HepG2 (cell line): ENCODE measurements around the gene VAMP2. TPM values are rescaled to one million over a fixed set of nuclear protein-coding genes. Genes with fewer than 3 reads are reported as not detected.

Experiments
- ATAD3A ChIP-seq: sonication (generic); formaldehyde crosslinking; IDR thresholded peaks from 2 replicates; pipeline ENCODE4 v1.4.0; 2020; ENCODE audit warnings: missing genetic modification reagents
- GATAD2A ChIP-seq: IDR thresholded peaks from 2 replicates; pipeline ENCODE4 v1.6.1; 2016
- KAT2B ChIP-seq: fragments of 150-350 bp; IDR thresholded peaks from 2 replicates; pipeline ENCODE4 v1.6.1; 2014; ENCODE audit warnings: low read depth, low read length, borderline replicate concordance
- MED1 ChIP-seq: sonication (generic); formaldehyde crosslinking; IDR thresholded peaks from 2 replicates; pipeline ENCODE4 v1.4.0; 2020; ENCODE audit warnings: missing genetic modification reagents
- PHF8 ChIP-seq: sonication (generic); formaldehyde crosslinking; IDR thresholded peaks from 2 replicates; pipeline ENCODE4 v1.5.0; 2020; ENCODE audit warnings: missing genetic modification reagents
- POLR2G ChIP-seq: fragments of 200-400 bp; formaldehyde crosslinking; IDR thresholded peaks from 2 replicates; pipeline ENCODE4 v1.6.1; 2018; ENCODE audit warnings: mild to moderate bottlenecking, low read depth, low read length, moderate library complexity
- SNAI1 ChIP-seq: sonication (generic); formaldehyde crosslinking; IDR thresholded peaks from 2 replicates; pipeline ENCODE4 v1.5.0; 2020; ENCODE audit warnings: mild to moderate bottlenecking, missing genetic modification reagents, borderline replicate concordance
- ZFP90 ChIP-seq: sonication (generic); formaldehyde crosslinking; IDR thresholded peaks from 2 replicates; pipeline ENCODE4 v1.8.0; 2022; ENCODE audit warnings: missing genetic modification reagents, mild to moderate bottlenecking, inconsistent platforms, borderline replicate concordance
- ZKSCAN8 ChIP-seq: IDR thresholded peaks from 2 replicates; pipeline ENCODE4 v1.6.1; 2016; ENCODE audit warnings: borderline replicate concordance, missing genetic modification reagents, missing compliant biosample characterization
- ZNF20 ChIP-seq: sonication (generic); formaldehyde crosslinking; IDR thresholded peaks from 2 replicates; pipeline ENCODE4 v1.4.0; 2020; ENCODE audit warnings: mild to moderate bottlenecking, moderate library complexity, missing genetic modification reagents
- ZNF44 ChIP-seq: sonication (generic); formaldehyde crosslinking; IDR thresholded peaks from 2 replicates; pipeline ENCODE4 v1.5.1; 2020; ENCODE audit warnings: mild to moderate bottlenecking, missing genetic modification reagents
- polyA plus RNA-seq, 8 experiments: library from polyadenylated mRNA; depleted of rRNA in 3 of 8; stranded (reverse) in 7 of 8; unstranded in 1 of 8; fragments of >200 nt; fragmentation: Illumina TruSeq in 4 of 8; extraction: Trizol in 4 of 8; gene quantifications; 2 replicates each; pipeline versions ENCODE4 v1.2.1 to v1.2.3, GENCODE V29; 2011 to 2016; ENCODE audit warnings: low read depth in 4 of 8, missing spikeins in 1 of 8, mixed read lengths in 1 of 8; ENCODE audit not compliant: insufficient read depth in 1 of 8
- total RNA-seq, 5 experiments: library from RNA; depleted of rRNA; stranded (reverse); fragments of >200 nt; fragmentation: Illumina TruSeq; extraction: Trizol; gene quantifications; 2 replicates each; pipeline ENCODE4 v1.2.3, GENCODE V29; 2016; ENCODE audit warnings: low read depth in 1 of 5
- TF ChIP-seq, protein P1 (sequence below): IDR thresholded peaks from 2 replicates; pipeline ENCODE4 v1.6.1; 2016; ENCODE audit warnings: low read depth
- TF ChIP-seq, protein P2 (sequence below): sonication (generic); formaldehyde crosslinking; IDR thresholded peaks from 2 replicates; pipeline ENCODE4 v1.4.0; 2020; ENCODE audit warnings: missing genetic modification reagents, borderline replicate concordance
- TF ChIP-seq, protein P3 (sequence below): sonication (generic); formaldehyde crosslinking; IDR thresholded peaks from 2 replicates; pipeline ENCODE4 v1.4.0; 2020; ENCODE audit warnings: missing genetic modification reagents
- TF ChIP-seq, protein P4 (sequence below): sonication (generic); formaldehyde crosslinking; IDR thresholded peaks from 2 replicates; pipeline ENCODE4 v1.4.0; 2020; ENCODE audit warnings: mild to moderate bottlenecking, missing genetic modification reagents

Gene VAMP2
- total and polyA plus RNA-seq, 2 of the 13 experiments (the other 11 are each of a cell fraction or from before 2014, with no cell fraction given) = 3.9 to 17.2 TPM

DNA sequence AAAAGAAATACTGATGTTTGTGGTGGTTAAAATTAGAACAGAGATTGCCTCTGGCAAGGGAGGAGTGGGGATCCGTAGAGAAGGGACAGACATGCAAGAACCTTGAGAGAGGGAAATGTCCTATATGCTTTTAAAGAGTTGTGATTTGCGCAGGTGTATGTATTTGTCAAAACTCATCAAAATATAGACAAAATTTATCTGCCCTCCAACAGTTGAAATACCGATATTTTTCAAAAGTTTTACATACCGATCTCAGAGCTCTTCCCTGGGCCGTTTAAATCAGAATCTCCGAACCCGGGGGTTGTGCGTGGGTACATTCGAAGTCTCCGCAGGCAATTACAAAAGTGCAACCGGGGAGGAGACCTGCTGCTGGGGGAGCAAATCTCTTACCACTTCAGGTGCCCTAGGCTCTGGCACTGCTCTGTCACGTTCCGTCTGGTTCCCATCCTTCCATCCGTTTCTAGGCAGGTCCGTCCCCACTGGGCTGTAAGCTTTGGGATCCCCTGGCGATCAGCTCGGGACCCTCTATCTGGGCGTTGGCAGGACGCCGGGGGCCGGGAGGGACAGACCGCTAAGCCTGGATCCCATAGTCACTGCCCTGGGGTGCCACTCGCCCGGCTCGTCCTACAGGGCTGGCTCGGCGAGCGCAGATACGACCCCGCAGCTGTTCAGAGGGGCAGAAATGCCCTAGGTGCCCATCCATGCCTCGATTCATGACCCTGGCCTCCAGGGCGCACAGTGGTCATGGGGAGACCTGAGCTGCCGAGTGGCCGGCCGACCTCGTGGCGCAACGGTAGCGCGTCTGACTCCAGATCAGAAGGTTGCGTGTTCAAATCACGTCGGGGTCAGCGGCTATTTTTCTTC, 23.1 kb upstream of the VAMP2 start (continued):
- TF ChIP-seq GATAD2A (CRISPR knock-in tag) (peak; percentile 78), ATAD3A (CRISPR knock-in tag) (no peak), KAT2B (no peak), ZNF20 (CRISPR knock-in tag) (no peak), MED1 (peak; percentile 46; the same call in 1 of the 2 replicates), ZNF44 (CRISPR knock-in tag) (no peak; the same call in 1 of the 2 replicates), ZKSCAN8 (CRISPR knock-in tag) (no peak), POLR2G (no peak), PHF8 (CRISPR knock-in tag) (no peak; the same call in 1 of the 2 replicates), ZFP90 (CRISPR knock-in tag) (no peak), SNAI1 (CRISPR knock-in tag) (no peak)
- TF ChIP-seq, protein P1, sequence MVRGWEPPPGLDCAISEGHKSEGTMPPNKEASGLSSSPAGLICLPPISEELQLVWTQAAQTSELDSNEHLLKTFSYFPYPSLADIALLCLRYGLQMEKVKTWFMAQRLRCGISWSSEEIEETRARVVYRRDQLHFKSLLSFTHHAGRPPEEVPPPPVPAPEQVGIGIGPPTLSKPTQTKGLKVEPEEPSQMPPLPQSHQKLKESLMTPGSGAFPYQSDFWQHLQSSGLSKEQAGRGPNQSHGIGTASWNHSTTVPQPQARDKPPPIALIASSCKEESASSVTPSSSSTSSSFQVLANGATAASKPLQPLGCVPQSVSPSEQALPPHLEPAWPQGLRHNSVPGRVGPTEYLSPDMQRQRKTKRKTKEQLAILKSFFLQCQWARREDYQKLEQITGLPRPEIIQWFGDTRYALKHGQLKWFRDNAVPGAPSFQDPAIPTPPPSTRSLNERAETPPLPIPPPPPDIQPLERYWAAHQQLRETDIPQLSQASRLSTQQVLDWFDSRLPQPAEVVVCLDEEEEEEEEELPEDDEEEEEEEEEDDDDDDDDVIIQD = no peak
- TF ChIP-seq, protein P2, sequence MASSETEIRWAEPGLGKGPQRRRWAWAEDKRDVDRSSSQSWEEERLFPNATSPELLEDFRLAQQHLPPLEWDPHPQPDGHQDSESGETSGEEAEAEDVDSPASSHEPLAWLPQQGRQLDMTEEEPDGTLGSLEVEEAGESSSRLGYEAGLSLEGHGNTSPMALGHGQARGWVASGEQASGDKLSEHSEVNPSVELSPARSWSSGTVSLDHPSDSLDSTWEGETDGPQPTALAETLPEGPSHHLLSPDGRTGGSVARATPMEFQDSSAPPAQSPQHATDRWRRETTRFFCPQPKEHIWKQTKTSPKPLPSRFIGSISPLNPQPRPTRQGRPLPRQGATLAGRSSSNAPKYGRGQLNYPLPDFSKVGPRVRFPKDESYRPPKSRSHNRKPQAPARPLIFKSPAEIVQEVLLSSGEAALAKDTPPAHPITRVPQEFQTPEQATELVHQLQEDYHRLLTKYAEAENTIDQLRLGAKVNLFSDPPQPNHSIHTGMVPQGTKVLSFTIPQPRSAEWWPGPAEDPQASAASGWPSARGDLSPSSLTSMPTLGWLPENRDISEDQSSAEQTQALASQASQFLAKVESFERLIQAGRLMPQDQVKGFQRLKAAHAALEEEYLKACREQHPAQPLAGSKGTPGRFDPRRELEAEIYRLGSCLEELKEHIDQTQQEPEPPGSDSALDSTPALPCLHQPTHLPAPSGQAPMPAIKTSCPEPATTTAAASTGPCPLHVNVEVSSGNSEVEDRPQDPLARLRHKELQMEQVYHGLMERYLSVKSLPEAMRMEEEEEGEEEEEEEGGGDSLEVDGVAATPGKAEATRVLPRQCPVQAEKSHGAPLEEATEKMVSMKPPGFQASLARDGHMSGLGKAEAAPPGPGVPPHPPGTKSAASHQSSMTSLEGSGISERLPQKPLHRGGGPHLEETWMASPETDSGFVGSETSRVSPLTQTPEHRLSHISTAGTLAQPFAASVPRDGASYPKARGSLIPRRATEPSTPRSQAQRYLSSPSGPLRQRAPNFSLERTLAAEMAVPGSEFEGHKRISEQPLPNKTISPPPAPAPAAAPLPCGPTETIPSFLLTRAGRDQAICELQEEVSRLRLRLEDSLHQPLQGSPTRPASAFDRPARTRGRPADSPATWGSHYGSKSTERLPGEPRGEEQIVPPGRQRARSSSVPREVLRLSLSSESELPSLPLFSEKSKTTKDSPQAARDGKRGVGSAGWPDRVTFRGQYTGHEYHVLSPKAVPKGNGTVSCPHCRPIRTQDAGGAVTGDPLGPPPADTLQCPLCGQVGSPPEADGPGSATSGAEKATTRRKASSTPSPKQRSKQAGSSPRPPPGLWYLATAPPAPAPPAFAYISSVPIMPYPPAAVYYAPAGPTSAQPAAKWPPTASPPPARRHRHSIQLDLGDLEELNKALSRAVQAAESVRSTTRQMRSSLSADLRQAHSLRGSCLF (CRISPR knock-in tag) = no peak
- TF ChIP-seq, protein P3, sequence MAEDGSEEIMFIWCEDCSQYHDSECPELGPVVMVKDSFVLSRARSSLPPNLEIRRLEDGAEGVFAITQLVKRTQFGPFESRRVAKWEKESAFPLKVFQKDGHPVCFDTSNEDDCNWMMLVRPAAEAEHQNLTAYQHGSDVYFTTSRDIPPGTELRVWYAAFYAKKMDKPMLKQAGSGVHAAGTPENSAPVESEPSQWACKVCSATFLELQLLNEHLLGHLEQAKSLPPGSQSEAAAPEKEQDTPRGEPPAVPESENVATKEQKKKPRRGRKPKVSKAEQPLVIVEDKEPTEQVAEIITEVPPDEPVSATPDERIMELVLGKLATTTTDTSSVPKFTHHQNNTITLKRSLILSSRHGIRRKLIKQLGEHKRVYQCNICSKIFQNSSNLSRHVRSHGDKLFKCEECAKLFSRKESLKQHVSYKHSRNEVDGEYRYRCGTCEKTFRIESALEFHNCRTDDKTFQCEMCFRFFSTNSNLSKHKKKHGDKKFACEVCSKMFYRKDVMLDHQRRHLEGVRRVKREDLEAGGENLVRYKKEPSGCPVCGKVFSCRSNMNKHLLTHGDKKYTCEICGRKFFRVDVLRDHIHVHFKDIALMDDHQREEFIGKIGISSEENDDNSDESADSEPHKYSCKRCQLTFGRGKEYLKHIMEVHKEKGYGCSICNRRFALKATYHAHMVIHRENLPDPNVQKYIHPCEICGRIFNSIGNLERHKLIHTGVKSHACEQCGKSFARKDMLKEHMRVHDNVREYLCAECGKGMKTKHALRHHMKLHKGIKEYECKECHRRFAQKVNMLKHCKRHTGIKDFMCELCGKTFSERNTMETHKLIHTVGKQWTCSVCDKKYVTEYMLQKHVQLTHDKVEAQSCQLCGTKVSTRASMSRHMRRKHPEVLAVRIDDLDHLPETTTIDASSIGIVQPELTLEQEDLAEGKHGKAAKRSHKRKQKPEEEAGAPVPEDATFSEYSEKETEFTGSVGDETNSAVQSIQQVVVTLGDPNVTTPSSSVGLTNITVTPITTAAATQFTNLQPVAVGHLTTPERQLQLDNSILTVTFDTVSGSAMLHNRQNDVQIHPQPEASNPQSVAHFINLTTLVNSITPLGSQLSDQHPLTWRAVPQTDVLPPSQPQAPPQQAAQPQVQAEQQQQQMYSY (CRISPR knock-in tag) = no peak
- TF ChIP-seq, protein P4, sequence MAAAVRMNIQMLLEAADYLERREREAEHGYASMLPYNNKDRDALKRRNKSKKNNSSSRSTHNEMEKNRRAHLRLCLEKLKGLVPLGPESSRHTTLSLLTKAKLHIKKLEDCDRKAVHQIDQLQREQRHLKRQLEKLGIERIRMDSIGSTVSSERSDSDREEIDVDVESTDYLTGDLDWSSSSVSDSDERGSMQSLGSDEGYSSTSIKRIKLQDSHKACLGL = no peak
